ENCODE data around the gene MACROD2.

MACROD2 gene

DNA sequence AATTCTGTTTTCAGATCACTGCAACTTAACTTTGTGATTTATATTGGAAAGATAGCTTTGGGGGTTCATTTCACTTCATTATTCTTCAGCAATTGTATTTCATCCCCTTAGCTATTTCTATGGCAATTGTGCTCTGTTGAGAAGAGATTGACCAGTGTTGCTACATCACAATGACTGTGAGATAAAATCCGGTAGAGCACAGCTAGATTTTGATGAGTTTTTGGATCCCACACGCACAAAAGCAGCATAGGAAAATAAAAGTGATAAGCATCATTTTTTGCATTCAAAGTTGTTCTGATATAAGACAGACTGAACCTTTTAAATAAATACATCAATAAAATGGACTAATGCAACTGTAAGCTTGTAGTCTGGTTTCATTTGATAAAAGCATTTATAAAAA, 1843.2 kb downstream of the MACROD2 start:
- no peak for DNase-seq (ENCODE audit: low read depth)
- H3K4me3 ChIP-seq (ENCODE audit: low read depth, low read length) = no peak overlapping the region
- TF ChIP-seq, protein P1, sequence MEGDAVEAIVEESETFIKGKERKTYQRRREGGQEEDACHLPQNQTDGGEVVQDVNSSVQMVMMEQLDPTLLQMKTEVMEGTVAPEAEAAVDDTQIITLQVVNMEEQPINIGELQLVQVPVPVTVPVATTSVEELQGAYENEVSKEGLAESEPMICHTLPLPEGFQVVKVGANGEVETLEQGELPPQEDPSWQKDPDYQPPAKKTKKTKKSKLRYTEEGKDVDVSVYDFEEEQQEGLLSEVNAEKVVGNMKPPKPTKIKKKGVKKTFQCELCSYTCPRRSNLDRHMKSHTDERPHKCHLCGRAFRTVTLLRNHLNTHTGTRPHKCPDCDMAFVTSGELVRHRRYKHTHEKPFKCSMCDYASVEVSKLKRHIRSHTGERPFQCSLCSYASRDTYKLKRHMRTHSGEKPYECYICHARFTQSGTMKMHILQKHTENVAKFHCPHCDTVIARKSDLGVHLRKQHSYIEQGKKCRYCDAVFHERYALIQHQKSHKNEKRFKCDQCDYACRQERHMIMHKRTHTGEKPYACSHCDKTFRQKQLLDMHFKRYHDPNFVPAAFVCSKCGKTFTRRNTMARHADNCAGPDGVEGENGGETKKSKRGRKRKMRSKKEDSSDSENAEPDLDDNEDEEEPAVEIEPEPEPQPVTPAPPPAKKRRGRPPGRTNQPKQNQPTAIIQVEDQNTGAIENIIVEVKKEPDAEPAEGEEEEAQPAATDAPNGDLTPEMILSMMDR (conservative IDR thresholded peaks at IDR 0.05; ENCODE audit: low read depth, low read length) = no peak

DNA sequence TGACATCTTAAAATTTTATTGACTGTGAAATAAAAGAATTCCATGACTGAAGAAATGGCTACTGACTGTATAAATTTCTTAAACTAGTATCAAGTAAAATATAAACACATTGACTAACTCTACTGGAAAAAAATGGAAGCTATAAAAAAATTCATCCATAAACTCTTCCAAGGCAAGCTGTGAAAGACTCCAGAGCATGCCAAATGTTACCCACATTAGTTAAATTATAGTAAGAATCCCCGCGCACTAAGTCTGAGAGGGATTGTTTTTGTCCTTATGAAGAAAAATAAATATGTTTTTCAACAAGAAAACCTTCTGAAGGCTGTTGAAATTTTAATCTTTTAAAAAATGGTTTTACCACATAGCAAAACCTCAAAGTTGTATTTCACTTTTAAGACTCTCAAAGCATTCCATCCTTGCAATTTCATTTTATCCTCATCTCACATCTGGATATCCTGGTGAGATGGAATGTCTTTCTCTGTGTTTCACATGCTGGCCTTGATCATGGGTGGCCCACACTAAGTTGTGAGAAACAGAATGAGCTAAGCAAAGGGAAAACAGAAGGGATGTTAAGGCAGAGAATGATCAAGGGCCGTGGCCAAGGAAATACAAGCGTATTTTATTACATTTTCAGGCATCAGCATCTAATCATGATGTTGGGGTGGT, 1845.5 kb downstream of the MACROD2 start:
- no peak for DNase-seq (ENCODE audit: low read depth)
- TF ChIP-seq, protein P1 (conservative IDR thresholded peaks at IDR 0.05; ENCODE audit: low read depth, low read length) = no peak
- H3K4me3 ChIP-seq (ENCODE audit: low read depth, low read length) = no peak overlapping the region

DNA sequence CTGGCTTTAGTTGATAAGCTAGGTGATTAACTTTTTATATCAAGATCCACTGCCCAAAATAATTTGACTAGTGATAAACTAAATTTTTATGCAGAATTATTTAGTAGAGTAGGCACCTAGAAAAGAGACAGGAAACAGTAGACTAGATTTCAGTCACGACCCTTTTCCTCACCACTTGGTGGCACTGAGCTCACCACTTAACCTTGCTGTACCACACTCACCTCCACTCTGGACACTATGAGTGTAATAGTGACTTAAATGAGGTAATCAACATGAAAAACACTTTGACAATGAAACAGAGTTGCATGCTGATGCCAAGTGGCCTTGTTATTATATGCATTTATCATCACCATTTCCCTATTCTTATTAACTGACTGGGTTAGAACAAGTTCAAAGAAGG, 1847.6 kb downstream of the MACROD2 start:
- H3K4me3 ChIP-seq (ENCODE audit: low read depth, low read length) = no peak overlapping the region
- no peak for DNase-seq (ENCODE audit: low read depth)
- TF ChIP-seq, protein P1 (conservative IDR thresholded peaks at IDR 0.05; ENCODE audit: low read depth, low read length) = no peak

DNA sequence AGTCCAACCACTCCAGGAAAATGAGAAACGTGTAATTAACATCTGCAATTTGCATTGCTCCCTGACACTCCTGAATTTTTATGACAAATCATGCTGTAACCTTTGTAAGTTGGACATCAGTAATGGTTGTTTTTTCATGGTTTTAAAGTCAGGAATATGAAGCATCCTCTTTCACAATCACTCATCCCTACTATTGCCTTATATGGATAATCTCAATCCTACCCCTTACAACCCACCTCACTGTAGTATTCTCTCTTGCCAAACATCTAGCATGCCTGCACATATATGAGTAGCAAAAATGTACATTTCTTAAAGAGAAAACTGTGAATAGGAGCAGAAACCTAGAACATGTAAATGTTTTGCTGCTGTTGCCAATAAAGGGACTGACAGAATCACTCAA, 1848.5 kb downstream of the MACROD2 start:
- TF ChIP-seq, protein P1 (conservative IDR thresholded peaks at IDR 0.05; ENCODE audit: low read depth, low read length) = no peak
- DNase-seq (ENCODE audit: low read depth) = no peak

DNA sequence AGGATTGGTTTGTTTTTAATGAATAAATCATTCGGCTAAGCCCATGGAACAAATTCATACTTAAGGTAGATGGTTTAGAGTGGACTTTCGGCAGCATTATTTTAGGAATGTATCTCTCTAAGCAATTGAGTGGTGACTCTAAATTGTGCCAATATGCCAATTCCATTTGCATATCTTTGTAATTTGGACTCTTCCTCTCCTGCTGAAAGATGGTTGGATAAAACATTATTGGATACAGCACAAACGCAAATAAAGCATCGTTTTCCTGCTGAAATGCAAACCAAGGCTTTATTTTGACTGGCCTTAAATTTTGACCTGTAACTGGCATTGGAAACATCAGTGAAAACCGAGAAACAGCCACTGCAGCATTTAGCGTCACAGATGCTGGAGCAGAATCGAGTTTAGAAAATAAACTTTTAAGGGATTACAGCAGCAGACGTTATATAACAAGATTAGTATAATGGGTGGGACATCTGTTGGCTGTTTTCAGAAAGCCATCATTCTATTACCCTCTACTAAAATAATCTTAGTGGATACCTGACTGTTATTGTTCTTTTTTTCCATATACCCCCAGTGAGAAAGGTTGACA, 1852.0 kb downstream of the MACROD2 start:
- no peak for DNase-seq (ENCODE audit: low read depth)
- H3K4me3 ChIP-seq (ENCODE audit: low read depth, low read length) = no peak overlapping the region
- TF ChIP-seq, protein P1 (conservative IDR thresholded peaks at IDR 0.05; ENCODE audit: low read depth, low read length) = no peak

More for the DNA sequence above, 1848.5 kb downstream of the MACROD2 start:
- no peak overlapping the region for H3K4me3 ChIP-seq (ENCODE audit: low read depth, low read length)

DNA sequence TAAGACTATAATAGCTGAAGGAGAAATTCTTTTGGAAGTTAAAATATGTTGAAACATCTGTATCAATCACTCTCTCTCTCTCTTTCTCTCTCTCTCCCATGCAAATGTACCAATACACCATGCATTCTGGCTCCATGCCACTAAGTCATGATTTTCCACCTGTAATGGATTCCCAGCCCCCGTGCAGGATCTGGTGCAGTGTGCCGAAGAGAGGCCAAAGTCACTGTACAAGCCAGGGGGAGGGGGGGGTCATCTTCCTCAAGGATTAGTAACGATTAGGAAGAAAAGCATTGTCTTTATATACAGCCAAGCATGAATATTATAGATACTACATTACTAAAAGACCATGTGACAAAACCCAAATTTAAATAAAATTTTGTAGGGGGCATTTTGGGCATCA, 1852.8 kb downstream of the MACROD2 start:
- no peak overlapping the region for H3K4me3 ChIP-seq (ENCODE audit: low read depth, low read length)
- TF ChIP-seq, protein P1 (conservative IDR thresholded peaks at IDR 0.05; ENCODE audit: low read depth, low read length) = no peak
- DNase-seq (ENCODE audit: low read depth) = no peak
